ENCODE data around the gene PTPRD. TPM values are rescaled to one million over a fixed set of nuclear protein-coding genes. Genes with fewer than 3 reads are reported as not detected.
A peak's percentile ranks its signal among the peaks of the same experiment; 100 is the strongest.

The PTPRD gene
- total and polyA plus RNA-seq, 2 donors (not counting 1 experiment from before 2014, with no cell fraction given) = 0.35 to 4.8 TPM

- TF ChIP-seq CTCF (conservative IDR thresholded peaks at IDR 0.05 in 1 of 2, IDR thresholded peaks at IDR 0.05 in 1 of 2; ENCODE audit: low read depth in 1 of 2, low read length in 2 of 2) = no peak
Measured at GRCh38 chr9:8736805-8737204, 1876.0 kb downstream of the PTPRD start.

GRCh38 chr9:8734760-8735159 is 1878.0 kb downstream of the PTPRD start:
- Histone ChIP-seq H3K4me2 (ENCODE audit: extremely low read depth, insufficient read depth, low read length) (no peak overlapping the region), H3K4me3 (replicated peaks in 1 of 4; ENCODE audit: control extremely low read depth in 1 of 4, insufficient read depth in 1 of 4, low read depth in 3 of 4, low read length in 4 of 4) (no peak overlapping the region), H3K27ac (ENCODE audit: insufficient read depth, low read length) (no peak overlapping the region), H3K4me1 (ENCODE audit: control insufficient read depth, extremely low read depth, insufficient read depth, low read length) (no peaks in the 10 kb centered on the region), H4K20me1 (ENCODE audit: control insufficient read depth, extremely low read depth, insufficient read depth, low read length) (no peaks in the 10 kb centered on the region), H3K27me3 (ENCODE audit: control insufficient read depth, insufficient read depth, low read length) (no peaks in the 10 kb centered on the region), H2AFZ (ENCODE audit: low read length) (no peak overlapping the region), H3K79me2 (ENCODE audit: control insufficient read depth, insufficient read depth, low read length) (no peaks in the 10 kb centered on the region), H3K36me3 (ENCODE audit: control insufficient read depth, insufficient read depth, low read length) (no peaks in the 10 kb centered on the region), H3K9me3 (ENCODE audit: control insufficient read depth, insufficient read depth, low read depth, low read length) (no peaks in the 10 kb centered on the region), H3K9ac (ENCODE audit: insufficient read depth, low read length) (no peak overlapping the region)
- DNase-seq (ENCODE audit: low read depth in 2 of 2) = peak in 1 of 2 donors; percentile 73
- no peak for TF ChIP-seq CTCF (conservative IDR thresholded peaks at IDR 0.05 in 1 of 2, IDR thresholded peaks at IDR 0.05 in 1 of 2; ENCODE audit: low read depth in 1 of 2, low read length in 2 of 2)
- no peak for TF ChIP-seq EZH2 (IDR thresholded peaks at IDR 0.05; ENCODE audit: low read length, missing control alignments)

More at GRCh38 chr9:8736805-8737204, 1876.0 kb downstream of the PTPRD start:
- Histone ChIP-seq H3K4me1 (ENCODE audit: control insufficient read depth, extremely low read depth, insufficient read depth, low read length) (no peaks in the 10 kb centered on the region), H3K4me2 (ENCODE audit: extremely low read depth, insufficient read depth, low read length) (no peak overlapping the region), H2AFZ (ENCODE audit: low read length) (no peak overlapping the region), H3K9me3 (ENCODE audit: control insufficient read depth, insufficient read depth, low read depth, low read length) (no peaks in the 10 kb centered on the region), H3K27me3 (ENCODE audit: control insufficient read depth, insufficient read depth, low read length) (no peaks in the 10 kb centered on the region), H3K79me2 (ENCODE audit: control insufficient read depth, insufficient read depth, low read length) (no peaks in the 10 kb centered on the region), H3K36me3 (ENCODE audit: control insufficient read depth, insufficient read depth, low read length) (no peaks in the 10 kb centered on the region), H3K4me3 (replicated peaks in 1 of 4; ENCODE audit: control extremely low read depth in 1 of 4, insufficient read depth in 1 of 4, low read depth in 3 of 4, low read length in 4 of 4) (no peak overlapping the region), H4K20me1 (ENCODE audit: control insufficient read depth, extremely low read depth, insufficient read depth, low read length) (no peaks in the 10 kb centered on the region), H3K27ac (ENCODE audit: insufficient read depth, low read length) (no peak overlapping the region), H3K9ac (ENCODE audit: insufficient read depth, low read length) (no peak overlapping the region)
- no peak for DNase-seq (ENCODE audit: low read depth in 2 of 2)

GRCh38 chr9:8733131-8733954 is 1879.5 kb downstream of the PTPRD start:
- H3K9ac ChIP-seq (ENCODE audit: insufficient read depth, low read length) = no peak overlapping the region
- H3K27me3 ChIP-seq (ENCODE audit: control insufficient read depth, insufficient read depth, low read length) = no peaks in the 10 kb centered on the region
- H3K27ac ChIP-seq (ENCODE audit: insufficient read depth, low read length) = no peak overlapping the region
- H3K4me1 ChIP-seq (ENCODE audit: control insufficient read depth, extremely low read depth, insufficient read depth, low read length) = no peaks in the 10 kb centered on the region
- H3K4me2 ChIP-seq (ENCODE audit: extremely low read depth, insufficient read depth, low read length) = peak overlapping the region; percentile 26
- peak overlapping the region; percentile 27 to 56 (median 44) for H3K4me3 ChIP-seq (replicated peaks in 1 of 4; ENCODE audit: control extremely low read depth in 1 of 4, insufficient read depth in 1 of 4, low read depth in 3 of 4, low read length in 4 of 4)
- DNase-seq (ENCODE audit: low read depth in 2 of 2) = peak; percentile 53 to 63
- H3K36me3 ChIP-seq (ENCODE audit: control insufficient read depth, insufficient read depth, low read length) = no peaks in the 10 kb centered on the region
- no peak for TF ChIP-seq EZH2 (IDR thresholded peaks at IDR 0.05; ENCODE audit: low read length, missing control alignments)
- no peak for TF ChIP-seq CTCF (conservative IDR thresholded peaks at IDR 0.05 in 1 of 2, IDR thresholded peaks at IDR 0.05 in 1 of 2; ENCODE audit: low read depth in 1 of 2, low read length in 2 of 2)
- H3K9me3 ChIP-seq (ENCODE audit: control insufficient read depth, insufficient read depth, low read depth, low read length) = no peaks in the 10 kb centered on the region
- H3K79me2 ChIP-seq (ENCODE audit: control insufficient read depth, insufficient read depth, low read length) = no peaks in the 10 kb centered on the region
- no peaks in the 10 kb centered on the region for H4K20me1 ChIP-seq (ENCODE audit: control insufficient read depth, extremely low read depth, insufficient read depth, low read length)
- peak overlapping the region; percentile 79 for H2AFZ ChIP-seq (ENCODE audit: low read length)

Data from fibroblast of lung (primary cell).